Transverse colon (tissue), 4 donors: Measurements from ENCODE around the gene ZYG11B.

Experiments used
- EP300 ChIP-seq: sonication (generic); formaldehyde crosslinking; IDR thresholded peaks from one replicate; pipeline ENCODE4 v1.6.1; 2017; ENCODE audit warnings: antibody characterized with exemption, low read depth
- POLR2A ChIP-seq: fragments of 450-650 bp; IDR thresholded peaks from one replicate; pipeline ENCODE4 v1.6.1; 2016; ENCODE audit warnings: antibody characterized with exemption, mild to moderate bottlenecking, moderate library complexity
- POLR2AphosphoS5 ChIP-seq, 3 donors: sonication (generic); formaldehyde crosslinking; IDR thresholded peaks; one replicate each; pipeline ENCODE4 v1.6.1; 2016; ENCODE audit warnings: antibody characterized with exemption in 3 of 3
- TF ChIP-seq, protein P1 (sequence below), 5 experiments: fragments of 200-600 bp in 3 of 5; fragments of 450-650 bp in 2 of 5; sonication (generic) in 3 of 5; IDR thresholded peaks; 1 replicate in 2 of 5; 2 replicates in 3 of 5; pipeline ENCODE4 v1.5.1; 2016 to 2017; ENCODE audit warnings: antibody characterized with exemption in 5 of 5, inconsistent platforms in 3 of 5, mild to moderate bottlenecking in 2 of 5, moderate library complexity in 1 of 5

GRCh38 chr1:52756020-52756419 lies 29.8 kb downstream of the ZYG11B start:
- TF ChIP-seq, protein P1, sequence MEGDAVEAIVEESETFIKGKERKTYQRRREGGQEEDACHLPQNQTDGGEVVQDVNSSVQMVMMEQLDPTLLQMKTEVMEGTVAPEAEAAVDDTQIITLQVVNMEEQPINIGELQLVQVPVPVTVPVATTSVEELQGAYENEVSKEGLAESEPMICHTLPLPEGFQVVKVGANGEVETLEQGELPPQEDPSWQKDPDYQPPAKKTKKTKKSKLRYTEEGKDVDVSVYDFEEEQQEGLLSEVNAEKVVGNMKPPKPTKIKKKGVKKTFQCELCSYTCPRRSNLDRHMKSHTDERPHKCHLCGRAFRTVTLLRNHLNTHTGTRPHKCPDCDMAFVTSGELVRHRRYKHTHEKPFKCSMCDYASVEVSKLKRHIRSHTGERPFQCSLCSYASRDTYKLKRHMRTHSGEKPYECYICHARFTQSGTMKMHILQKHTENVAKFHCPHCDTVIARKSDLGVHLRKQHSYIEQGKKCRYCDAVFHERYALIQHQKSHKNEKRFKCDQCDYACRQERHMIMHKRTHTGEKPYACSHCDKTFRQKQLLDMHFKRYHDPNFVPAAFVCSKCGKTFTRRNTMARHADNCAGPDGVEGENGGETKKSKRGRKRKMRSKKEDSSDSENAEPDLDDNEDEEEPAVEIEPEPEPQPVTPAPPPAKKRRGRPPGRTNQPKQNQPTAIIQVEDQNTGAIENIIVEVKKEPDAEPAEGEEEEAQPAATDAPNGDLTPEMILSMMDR (IDR thresholded peaks at IDR 0.05) = no peak
- TF ChIP-seq POLR2AphosphoS5 (IDR thresholded peaks at IDR 0.05) (no peak), POLR2A (no peak), EP300 (no peak)
